NCI-H1417 treated with DMSO at 0.1 percent for 48 hours (cell line): ENCODE results near the gene NR2C2.

ENCODE experiments used
- DNase-seq: peaks from one replicate; lab custom pipeline; 2025; lab: John Stamatoyannopoulos, UW

NR2C2 gene

GRCh38 chr3:15063656-15064286 is 116.4 kb downstream of the NR2C2 start:
- DNase-seq: no peak

GRCh38 chr3:15064299-15064834 is 117.0 kb downstream of the NR2C2 start:
- DNase-seq: no peak

GRCh38 chr3:15064835-15065549 is 117.6 kb downstream of the NR2C2 start, which contains the start of gene MRPS25:
Gene MRPS25 (minus strand): TSS chr3:15065315. CDS start chr3:15065194, 121 bp downstream.
- DNase-seq: peak; percentile 40

GRCh38 chr3:15065550-15066007 is 118.2 kb downstream of the NR2C2 start:
- no peak for DNase-seq

- no peak for DNase-seq
These were observed 119.1 kb downstream of the NR2C2 start for GRCh38 chr3:15066467-15066866.

GRCh38 chr3:15069441-15069840 is 122.1 kb downstream of the NR2C2 start:
- DNase-seq: no peak

GRCh38 chr3:15071699-15072098 is 124.3 kb downstream of the NR2C2 start:
- DNase-seq: no peak

GRCh38 chr3:15074500-15074899 is 127.1 kb downstream of the NR2C2 start:
- no peak for DNase-seq

- no peak for DNase-seq
These were observed 131.7 kb downstream of the NR2C2 start for GRCh38 chr3:15079091-15079490.

- no peak for DNase-seq
These were observed 134.7 kb downstream of the NR2C2 start for GRCh38 chr3:15081960-15082664.

- no peak for DNase-seq
These were observed 135.9 kb downstream of the NR2C2 start for GRCh38 chr3:15083252-15083651.

- DNase-seq: no peak
These were observed 138.9 kb downstream of the NR2C2 start for GRCh38 chr3:15086263-15086662.

- DNase-seq: no peak
These were observed 139.3 kb downstream of the NR2C2 start for GRCh38 chr3:15086699-15087098.

- DNase-seq: no peak
These were observed 141.8 kb downstream of the NR2C2 start for GRCh38 chr3:15089201-15089600.

GRCh38 chr3:15091575-15091974 is 144.2 kb downstream of the NR2C2 start:
- DNase-seq: no peak

GRCh38 chr3:15092686-15093085 is 145.3 kb downstream of the NR2C2 start:
- DNase-seq: no peak

GRCh38 chr3:15094187-15094875 is 146.9 kb downstream of the NR2C2 start:
- DNase-seq: no peak

- no peak for DNase-seq
These were observed 148.7 kb downstream of the NR2C2 start for GRCh38 chr3:15096046-15096445.

- no peak for DNase-seq
These were observed 150.5 kb downstream of the NR2C2 start for GRCh38 chr3:15097891-15098290.
